IMR-90 (cell line): ENCODE data around the gene LINGO1.

Experiments
- NFE2L2 ChIP-seq: fragments of 150-350 bp; IDR thresholded peaks from 2 replicates; pipeline ENCODE4 v1.6.1; 2016; ENCODE audit warnings: low read depth, mild to moderate bottlenecking, low read length
- RCOR1 ChIP-seq: IDR thresholded peaks from 2 replicates; pipeline ENCODE4 v1.6.1; 2012; ENCODE audit warnings: mild to moderate bottlenecking, low read length, improper control_type of control experiment; ENCODE audit not compliant: insufficient replicate concordance
- RFX5 ChIP-seq: IDR thresholded peaks from 2 replicates; pipeline ENCODE4 v1.8.0; 2012; ENCODE audit warnings: low read depth, mild to moderate bottlenecking, low read length, moderate library complexity
- SMC3 ChIP-seq: fragments of 150-350 bp; IDR thresholded peaks from 2 replicates; pipeline ENCODE4 v1.6.1; 2016; ENCODE audit warnings: low read depth, mild to moderate bottlenecking, antibody characterized with exemption, low read length, moderate library complexity
- TF ChIP-seq, protein P1 (sequence below): conservative IDR thresholded peaks from 2 replicates; pipeline ENCODE4 v1.5.1; 2012; ENCODE audit warnings: mild to moderate bottlenecking, low read depth, low read length, improper control_type of control experiment

DNA sequence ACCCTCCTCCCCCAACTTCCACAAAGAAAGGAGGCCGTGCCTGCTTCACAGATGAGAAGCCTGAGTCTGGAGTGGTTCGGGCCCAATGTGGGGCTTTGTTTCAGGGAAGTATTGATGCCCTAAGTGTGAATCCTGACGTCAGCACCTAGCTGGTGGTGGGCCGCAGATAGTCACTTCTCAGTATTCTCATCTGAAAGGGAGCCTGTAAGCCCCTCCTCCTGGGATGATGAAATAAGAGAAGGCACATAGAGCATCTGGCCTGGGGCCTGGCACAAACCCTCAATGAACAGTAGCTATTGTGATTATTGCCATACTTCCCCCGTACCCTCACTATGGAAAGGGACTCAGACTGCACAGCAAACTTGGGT, 24.8 kb downstream of the LINGO1 start:
- TF ChIP-seq, protein P1, sequence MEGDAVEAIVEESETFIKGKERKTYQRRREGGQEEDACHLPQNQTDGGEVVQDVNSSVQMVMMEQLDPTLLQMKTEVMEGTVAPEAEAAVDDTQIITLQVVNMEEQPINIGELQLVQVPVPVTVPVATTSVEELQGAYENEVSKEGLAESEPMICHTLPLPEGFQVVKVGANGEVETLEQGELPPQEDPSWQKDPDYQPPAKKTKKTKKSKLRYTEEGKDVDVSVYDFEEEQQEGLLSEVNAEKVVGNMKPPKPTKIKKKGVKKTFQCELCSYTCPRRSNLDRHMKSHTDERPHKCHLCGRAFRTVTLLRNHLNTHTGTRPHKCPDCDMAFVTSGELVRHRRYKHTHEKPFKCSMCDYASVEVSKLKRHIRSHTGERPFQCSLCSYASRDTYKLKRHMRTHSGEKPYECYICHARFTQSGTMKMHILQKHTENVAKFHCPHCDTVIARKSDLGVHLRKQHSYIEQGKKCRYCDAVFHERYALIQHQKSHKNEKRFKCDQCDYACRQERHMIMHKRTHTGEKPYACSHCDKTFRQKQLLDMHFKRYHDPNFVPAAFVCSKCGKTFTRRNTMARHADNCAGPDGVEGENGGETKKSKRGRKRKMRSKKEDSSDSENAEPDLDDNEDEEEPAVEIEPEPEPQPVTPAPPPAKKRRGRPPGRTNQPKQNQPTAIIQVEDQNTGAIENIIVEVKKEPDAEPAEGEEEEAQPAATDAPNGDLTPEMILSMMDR, result no peak
- TF ChIP-seq RFX5 (no peak), RCOR1 (no peak), SMC3 (no peak), NFE2L2 (no peak)
